ENCODE results near the gene OR13A1.
"Not testable (repeated sequence)": the region's sequence is repeated elsewhere in the genome, so short reads cannot be mapped to it uniquely, and the experiment has no call there.

The OR13A1 gene

DNA sequence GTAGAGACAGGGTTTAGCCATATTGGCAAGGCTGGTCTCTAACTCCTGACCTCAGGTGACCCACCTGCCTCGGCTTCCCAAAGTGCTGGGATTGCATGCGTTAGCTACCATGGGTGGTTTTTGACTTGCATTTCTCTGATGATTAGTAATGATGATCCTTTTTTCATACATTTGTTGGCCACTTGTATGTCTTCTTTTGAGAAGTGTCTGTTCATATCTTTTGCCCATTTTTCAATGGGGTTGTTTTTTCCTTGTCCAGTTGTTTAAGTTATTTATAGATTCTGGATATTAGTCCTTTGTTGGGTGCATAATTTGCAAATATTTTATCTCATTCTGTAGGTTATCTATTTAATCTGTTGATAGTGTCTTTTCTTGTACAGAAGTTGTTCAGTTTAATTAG, 4.3 kb upstream of the OR13A1 start:
- Mint-ChIP-seq H3K36me3 (ENCODE audit: low read depth) (no peaks in the 10 kb centered on the region), H3K9me3 (peaks cover 14% of the 10 kb centered on the region), H3K4me1 (ENCODE audit: low read depth) (no peaks in the 10 kb centered on the region), H3K27ac (no peak overlapping the region), H3K4me3 (no peak overlapping the region), H3K27me3 (ENCODE audit: low read depth) (peaks cover 45% of the 10 kb centered on the region)

- peaks cover 73% of the 10 kb centered on the region for H3K27me3 Mint-ChIP-seq (ENCODE audit: low read depth)
- peaks cover 12% of the 10 kb centered on the region for H3K9me3 Mint-ChIP-seq
- H3K27ac Mint-ChIP-seq = no peak overlapping the region
- H3K4me1 Mint-ChIP-seq (ENCODE audit: low read depth) = no peaks in the 10 kb centered on the region
- no peak overlapping the region for H3K4me3 Mint-ChIP-seq
- H3K36me3 Mint-ChIP-seq (ENCODE audit: low read depth) = peaks cover 2% of the 10 kb centered on the region
Measured at GRCh38 chr10:45313264-45313873, 2.0 kb downstream of the OR13A1 start.

GRCh38 chr10:45308707-45309106, 6.7 kb downstream of the OR13A1 start:
- Mint-ChIP-seq H3K9me3 (peaks cover 12% of the 10 kb centered on the region), H3K27ac (no peak overlapping the region), H3K27me3 (ENCODE audit: low read depth) (peaks cover 63% of the 10 kb centered on the region), H3K4me1 (ENCODE audit: low read depth) (no peaks in the 10 kb centered on the region), H3K4me3 (no peak overlapping the region), H3K36me3 (ENCODE audit: low read depth) (peaks cover 2% of the 10 kb centered on the region)

GRCh38 chr10:45302573-45302972, 12.8 kb downstream of the OR13A1 start:
- H3K27me3 Mint-ChIP-seq (ENCODE audit: low read depth) = peaks cover 44% of the 10 kb centered on the region
- no peak overlapping the region for H3K4me3 Mint-ChIP-seq
- H3K27ac Mint-ChIP-seq = no peak overlapping the region
- no peaks in the 10 kb centered on the region for H3K9me3 Mint-ChIP-seq
- H3K36me3 Mint-ChIP-seq (ENCODE audit: low read depth) = no peaks in the 10 kb centered on the region
- peaks cover 8% of the 10 kb centered on the region for H3K4me1 Mint-ChIP-seq (ENCODE audit: low read depth)

DNA sequence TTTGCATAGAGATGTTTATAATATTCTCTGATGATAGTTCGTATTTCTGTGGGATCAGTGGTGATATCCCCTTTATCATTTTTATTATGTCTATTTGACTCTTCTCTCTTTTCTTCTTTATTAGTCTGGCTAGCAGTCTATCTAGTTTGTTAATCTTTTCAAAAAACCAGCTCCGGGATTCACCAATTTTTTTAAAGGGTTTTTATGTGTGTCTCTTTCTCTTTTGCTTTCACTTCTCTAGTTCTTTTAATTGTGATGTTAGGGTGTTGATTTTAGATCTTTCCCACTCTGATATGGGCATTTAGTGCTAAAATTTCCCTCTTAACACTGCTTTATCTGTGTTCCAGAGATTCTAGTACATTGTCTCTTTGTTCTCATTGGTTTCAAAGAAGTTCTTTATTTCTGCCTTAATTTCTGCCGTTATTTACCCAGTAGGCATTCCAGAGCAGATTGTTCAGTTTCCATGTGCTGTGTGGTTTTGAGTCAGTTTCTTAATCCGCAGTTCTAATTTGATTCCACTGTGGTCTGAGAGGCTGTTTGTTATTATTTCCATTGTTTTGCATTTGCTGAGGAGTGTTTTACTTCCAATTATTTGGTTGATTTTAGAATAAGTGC, 17.0 kb downstream of the OR13A1 start:
- H3K27ac Mint-ChIP-seq; H3K4me3 Mint-ChIP-seq; H3K9me3 Mint-ChIP-seq; H3K36me3 Mint-ChIP-seq (ENCODE audit: low read depth): not testable (repeated sequence)
- Mint-ChIP-seq H3K4me1 (ENCODE audit: low read depth) (peaks cover 13% of the 10 kb centered on the region), H3K27me3 (ENCODE audit: low read depth) (peaks cover 41% of the 10 kb centered on the region)

DNA sequence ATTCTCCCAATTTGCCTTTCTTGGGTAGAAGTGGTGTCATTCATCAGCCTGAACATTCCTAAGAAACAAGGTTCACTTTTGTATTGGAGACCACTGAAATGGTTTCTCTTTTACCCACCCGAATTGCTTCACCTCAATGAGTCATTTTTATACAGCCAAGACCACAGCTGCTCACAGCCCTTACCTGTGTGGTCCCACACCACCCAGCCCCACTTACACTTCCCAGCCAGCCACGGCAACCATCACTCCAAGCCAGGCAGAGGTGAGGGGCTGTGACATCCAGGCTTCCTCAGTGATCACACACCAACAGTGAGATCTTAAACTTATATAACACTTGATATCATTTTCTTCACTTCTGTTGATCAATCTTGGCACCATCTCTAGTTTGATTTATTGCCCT, 20.7 kb downstream of the OR13A1 start:
- peaks cover 26% of the 10 kb centered on the region for H3K27me3 Mint-ChIP-seq (ENCODE audit: low read depth)
- peaks cover 2% of the 10 kb centered on the region for H3K36me3 Mint-ChIP-seq (ENCODE audit: low read depth)
- no peak overlapping the region for H3K4me3 Mint-ChIP-seq
- no peak overlapping the region for H3K27ac Mint-ChIP-seq
- peaks cover 21% of the 10 kb centered on the region for H3K4me1 Mint-ChIP-seq (ENCODE audit: low read depth)
- H3K9me3 Mint-ChIP-seq = no peaks in the 10 kb centered on the region

DNA sequence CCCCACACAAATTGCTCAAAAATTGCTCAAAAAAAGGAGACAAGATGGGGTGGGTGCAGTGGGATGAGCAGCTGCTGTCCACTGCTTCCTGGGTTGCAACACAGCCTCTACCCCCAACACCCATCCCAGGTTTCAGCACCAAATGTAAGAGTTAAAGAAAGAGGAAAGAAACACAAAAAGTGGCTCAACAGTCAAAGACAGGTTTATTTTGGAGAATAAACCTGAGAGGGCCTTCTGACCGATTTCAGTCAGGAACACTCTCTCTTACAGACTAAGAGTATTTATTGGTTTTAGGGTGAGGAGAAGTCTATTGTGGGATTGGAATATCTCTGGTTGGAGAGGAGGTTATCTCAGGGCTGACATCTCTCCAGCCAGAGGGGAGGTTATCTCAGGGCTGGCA, 28.4 kb downstream of the OR13A1 start:
- H3K9me3 Mint-ChIP-seq = peaks cover 9% of the 10 kb centered on the region
- H3K4me3 Mint-ChIP-seq = no peak overlapping the region
- H3K27ac Mint-ChIP-seq = no peak overlapping the region
- peaks cover 6% of the 10 kb centered on the region for H3K4me1 Mint-ChIP-seq (ENCODE audit: low read depth)
- H3K36me3 Mint-ChIP-seq (ENCODE audit: low read depth) = peaks cover 2% of the 10 kb centered on the region
- peaks cover 13% of the 10 kb centered on the region for H3K27me3 Mint-ChIP-seq (ENCODE audit: low read depth)

GRCh38 chr10:45282061-45282460, 33.3 kb downstream of the OR13A1 start:
- peaks cover 4% of the 10 kb centered on the region for H3K9me3 Mint-ChIP-seq
- H3K36me3 Mint-ChIP-seq (ENCODE audit: low read depth) = no peaks in the 10 kb centered on the region
- H3K4me1 Mint-ChIP-seq (ENCODE audit: low read depth) = peaks cover 2% of the 10 kb centered on the region
- no peak overlapping the region for H3K4me3 Mint-ChIP-seq
- no peak overlapping the region for H3K27ac Mint-ChIP-seq
- H3K27me3 Mint-ChIP-seq (ENCODE audit: low read depth) = peaks cover 27% of the 10 kb centered on the region

DNA sequence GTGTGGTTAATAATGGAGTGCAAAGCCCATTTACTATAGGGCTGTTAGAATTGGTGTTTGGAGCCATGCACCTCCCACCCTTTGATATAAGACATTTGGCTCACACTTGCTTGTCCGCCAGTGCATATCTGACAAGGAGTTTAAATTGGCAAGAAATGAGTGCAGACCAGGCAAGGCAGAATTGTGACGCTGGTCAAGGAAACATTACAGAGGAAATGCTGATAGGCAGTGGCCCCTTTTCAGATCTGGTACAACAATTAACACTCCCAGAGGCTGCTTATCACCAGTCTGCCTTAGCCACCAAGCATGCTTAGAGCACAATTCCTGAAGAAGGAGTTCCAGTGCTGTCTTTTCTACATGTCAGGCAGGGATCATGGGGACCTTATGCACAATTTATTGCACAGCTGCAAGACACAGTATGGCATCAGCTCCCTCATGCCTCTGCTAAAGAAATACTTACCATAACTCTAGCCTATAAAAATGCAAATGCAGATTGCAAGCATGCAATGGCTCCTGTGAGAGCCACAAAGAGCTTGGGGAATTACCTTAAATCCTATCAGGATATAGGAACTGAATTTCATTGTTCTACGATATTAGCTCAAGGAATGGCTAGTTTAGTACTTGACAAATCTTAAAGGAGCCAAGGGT, 35.2 kb downstream of the OR13A1 start:
- peaks cover 29% of the 10 kb centered on the region for H3K27me3 Mint-ChIP-seq (ENCODE audit: low read depth)
- no peaks in the 10 kb centered on the region for H3K9me3 Mint-ChIP-seq
- H3K4me1 Mint-ChIP-seq (ENCODE audit: low read depth) = no peaks in the 10 kb centered on the region
- H3K4me3 Mint-ChIP-seq = no peak overlapping the region
- no peak overlapping the region for H3K27ac Mint-ChIP-seq
- H3K36me3 Mint-ChIP-seq (ENCODE audit: low read depth) = no peaks in the 10 kb centered on the region

DNA sequence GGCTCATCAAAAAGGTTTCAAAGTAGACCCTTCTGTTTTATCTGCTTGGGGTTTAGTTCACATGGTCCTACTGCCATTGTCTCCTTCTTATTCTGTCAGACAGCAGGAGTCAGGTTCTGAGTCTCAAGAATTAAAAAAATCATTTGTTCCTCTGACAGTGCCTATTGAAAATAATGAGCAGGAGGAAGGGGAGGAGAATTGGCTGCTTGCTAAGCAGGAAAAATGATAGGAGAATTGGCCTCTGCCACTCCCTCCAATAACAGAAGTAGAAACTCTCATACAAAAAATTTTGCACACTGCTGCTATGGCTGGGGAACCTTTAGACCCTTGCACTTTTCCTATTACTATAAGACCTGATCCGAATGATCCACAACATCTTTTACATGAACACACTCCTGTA, 35.7 kb downstream of the OR13A1 start:
- Mint-ChIP-seq H3K36me3 (ENCODE audit: low read depth) (no peaks in the 10 kb centered on the region), H3K4me1 (ENCODE audit: low read depth) (no peaks in the 10 kb centered on the region), H3K27ac (no peak overlapping the region), H3K9me3 (no peaks in the 10 kb centered on the region), H3K4me3 (no peak overlapping the region), H3K27me3 (ENCODE audit: low read depth) (peaks cover 35% of the 10 kb centered on the region)

GRCh38 chr10:45278860-45279498, 36.4 kb downstream of the OR13A1 start:
- no peaks in the 10 kb centered on the region for H3K36me3 Mint-ChIP-seq (ENCODE audit: low read depth)
- H3K4me1 Mint-ChIP-seq (ENCODE audit: low read depth) = no peaks in the 10 kb centered on the region
- H3K4me3 Mint-ChIP-seq = no peak overlapping the region
- H3K27ac Mint-ChIP-seq = no peak overlapping the region
- no peaks in the 10 kb centered on the region for H3K9me3 Mint-ChIP-seq
- peaks cover 42% of the 10 kb centered on the region for H3K27me3 Mint-ChIP-seq (ENCODE audit: low read depth)

GRCh38 chr10:45276146-45276545, 39.3 kb downstream of the OR13A1 start:
- H3K9me3 Mint-ChIP-seq; H3K27ac Mint-ChIP-seq; H3K4me1 Mint-ChIP-seq (ENCODE audit: low read depth); H3K4me3 Mint-ChIP-seq; H3K36me3 Mint-ChIP-seq (ENCODE audit: low read depth): not testable (repeated sequence)
- peaks cover 48% of the 10 kb centered on the region for H3K27me3 Mint-ChIP-seq (ENCODE audit: low read depth)

DNA sequence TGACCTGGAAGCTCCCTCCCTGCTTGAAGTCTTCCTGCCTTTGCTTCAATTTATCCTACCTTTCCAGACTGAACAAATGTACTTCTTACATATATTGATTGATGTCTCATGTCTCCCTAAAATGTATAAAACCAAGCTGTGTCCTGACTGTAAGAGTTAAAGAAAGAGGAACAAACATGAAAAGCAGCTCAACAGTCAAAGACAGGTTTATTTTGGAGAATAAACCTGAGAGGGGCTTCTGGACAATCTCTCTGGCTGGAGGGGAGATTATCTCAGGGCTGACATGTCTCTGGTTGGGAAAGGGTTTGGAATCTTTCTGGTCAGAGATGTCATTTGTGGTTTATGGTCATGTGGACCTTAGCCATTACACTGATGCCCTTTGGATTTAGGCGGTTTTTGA, 41.0 kb downstream of the OR13A1 start:
- H3K9me3 Mint-ChIP-seq = no peaks in the 10 kb centered on the region
- no peak overlapping the region for H3K27ac Mint-ChIP-seq
- H3K4me1 Mint-ChIP-seq (ENCODE audit: low read depth) = no peaks in the 10 kb centered on the region
- H3K4me3 Mint-ChIP-seq = no peak overlapping the region
- H3K27me3 Mint-ChIP-seq (ENCODE audit: low read depth) = peaks cover 61% of the 10 kb centered on the region
- H3K36me3 Mint-ChIP-seq (ENCODE audit: low read depth) = no peaks in the 10 kb centered on the region

GRCh38 chr10:45267777-45268176, 47.6 kb downstream of the OR13A1 start:
- H3K27me3 Mint-ChIP-seq (ENCODE audit: low read depth) = peaks cover 72% of the 10 kb centered on the region
- not testable (repeated sequence) for H3K4me1 Mint-ChIP-seq (ENCODE audit: low read depth); H3K9me3 Mint-ChIP-seq; H3K36me3 Mint-ChIP-seq (ENCODE audit: low read depth); H3K27ac Mint-ChIP-seq; H3K4me3 Mint-ChIP-seq

DNA sequence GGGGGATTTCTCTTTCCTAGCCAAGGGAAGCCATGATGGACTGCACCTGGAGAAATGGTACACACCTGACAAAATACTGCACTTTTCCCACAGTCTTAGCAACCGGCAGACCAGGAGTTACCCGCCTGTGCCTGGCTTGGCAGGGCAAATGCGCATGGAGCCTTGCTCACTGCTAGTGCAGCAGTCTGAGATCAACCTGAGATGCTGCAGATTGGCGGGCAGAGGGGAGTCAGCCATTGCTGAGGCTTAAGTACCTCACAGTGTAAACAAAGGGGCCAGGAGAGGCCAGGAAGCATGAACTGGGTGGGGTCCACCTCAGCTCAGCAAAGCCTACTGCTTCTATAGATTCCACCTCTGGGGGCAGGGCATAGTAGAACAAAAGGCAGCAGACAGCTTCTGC, 49.4 kb downstream of the OR13A1 start:
- Mint-ChIP-seq H3K4me3 (no peak overlapping the region), H3K27ac (no peak overlapping the region), H3K4me1 (ENCODE audit: low read depth) (no peaks in the 10 kb centered on the region), H3K27me3 (ENCODE audit: low read depth) (peaks cover 73% of the 10 kb centered on the region), H3K9me3 (no peaks in the 10 kb centered on the region), H3K36me3 (ENCODE audit: low read depth) (no peaks in the 10 kb centered on the region)
